OCI-LY1 (cell line): Measurements from ENCODE around the gene TGFBR2.

Experiments
- EZH2 ChIP-seq: fragments of 200-600 bp; sonication (generic), shearing (Covaris generic); IDR thresholded peaks from 2 replicates; pipeline ENCODE4 v1.8.0; 2017; ENCODE audit warnings: borderline replicate concordance, mixed run types, mild to moderate bottlenecking, antibody characterized with exemption, low read length, moderate library complexity, mixed read lengths
- TF ChIP-seq, protein P1 (sequence below): fragments of 200-600 bp; sonication (generic), shearing (Covaris generic); IDR thresholded peaks from 2 replicates; pipeline ENCODE4 v1.5.1; 2017; ENCODE audit warnings: mild to moderate bottlenecking, antibody characterized with exemption, low read length, moderate library complexity, mixed read lengths

DNA sequence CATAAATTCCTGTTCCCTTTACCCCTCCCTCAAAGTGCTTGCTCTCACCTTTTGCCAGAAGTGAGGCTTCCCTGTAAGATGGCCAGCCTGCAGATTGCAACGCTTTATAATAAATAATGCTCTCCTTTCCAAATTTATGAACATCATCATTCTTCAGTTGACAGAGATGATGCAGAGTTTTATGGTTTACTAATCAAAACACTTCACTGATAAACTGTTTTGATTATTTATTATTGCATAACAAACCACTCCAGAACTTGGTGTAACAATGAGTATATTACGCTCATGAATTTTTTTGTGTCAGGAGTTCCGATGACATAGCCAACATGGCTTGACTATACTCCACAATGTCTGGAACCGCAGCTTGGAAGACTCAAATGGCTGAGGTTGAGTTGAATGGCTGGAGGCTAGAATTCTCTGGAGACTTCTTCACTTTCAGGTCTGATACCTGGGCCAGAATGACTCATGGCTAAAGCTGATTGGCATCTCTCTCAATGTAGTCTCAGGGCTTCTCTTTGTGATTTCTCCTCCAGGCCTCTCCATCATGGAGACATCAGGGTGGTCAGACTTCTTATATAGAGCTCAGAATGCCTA lies 27.3 kb upstream of the TGFBR2 start:
- TF ChIP-seq, protein P1, sequence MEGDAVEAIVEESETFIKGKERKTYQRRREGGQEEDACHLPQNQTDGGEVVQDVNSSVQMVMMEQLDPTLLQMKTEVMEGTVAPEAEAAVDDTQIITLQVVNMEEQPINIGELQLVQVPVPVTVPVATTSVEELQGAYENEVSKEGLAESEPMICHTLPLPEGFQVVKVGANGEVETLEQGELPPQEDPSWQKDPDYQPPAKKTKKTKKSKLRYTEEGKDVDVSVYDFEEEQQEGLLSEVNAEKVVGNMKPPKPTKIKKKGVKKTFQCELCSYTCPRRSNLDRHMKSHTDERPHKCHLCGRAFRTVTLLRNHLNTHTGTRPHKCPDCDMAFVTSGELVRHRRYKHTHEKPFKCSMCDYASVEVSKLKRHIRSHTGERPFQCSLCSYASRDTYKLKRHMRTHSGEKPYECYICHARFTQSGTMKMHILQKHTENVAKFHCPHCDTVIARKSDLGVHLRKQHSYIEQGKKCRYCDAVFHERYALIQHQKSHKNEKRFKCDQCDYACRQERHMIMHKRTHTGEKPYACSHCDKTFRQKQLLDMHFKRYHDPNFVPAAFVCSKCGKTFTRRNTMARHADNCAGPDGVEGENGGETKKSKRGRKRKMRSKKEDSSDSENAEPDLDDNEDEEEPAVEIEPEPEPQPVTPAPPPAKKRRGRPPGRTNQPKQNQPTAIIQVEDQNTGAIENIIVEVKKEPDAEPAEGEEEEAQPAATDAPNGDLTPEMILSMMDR = no peak
- TF ChIP-seq EZH2 = no peak
